KOPT-K1 (cell line): ENCODE results near the gene ACSS3.
"Not testable (repeated sequence)": the region's sequence is repeated elsewhere in the genome, so short reads cannot be mapped to it uniquely, and the experiment has no call there.

Source experiments
- H3K27ac ChIP-seq: fragments of 200-600 bp; sonication (generic); 2 replicates; pipeline ENCODE4 v1.5.1; 2016; ENCODE audit warnings: antibody characterized with exemption, mild to moderate bottlenecking, low read depth, low read length; ENCODE audit not compliant: poor library complexity, severe bottlenecking
- H3K36me3 ChIP-seq: fragments of 200-600 bp; sonication (generic); 2 replicates; pipeline ENCODE4 v1.5.1; 2017; ENCODE audit warnings: antibody characterized with exemption, mild to moderate bottlenecking, low read length, moderate library complexity; ENCODE audit not compliant: insufficient read depth
- H3K9me3 ChIP-seq: fragments of 200-600 bp; sonication (generic); 2 replicates; pipeline ENCODE4 v1.5.1; 2017; ENCODE audit warnings: antibody characterized with exemption, low read length, mild to moderate bottlenecking; ENCODE audit not compliant: insufficient read depth, poor library complexity, severe bottlenecking

ACSS3 gene, protein sequence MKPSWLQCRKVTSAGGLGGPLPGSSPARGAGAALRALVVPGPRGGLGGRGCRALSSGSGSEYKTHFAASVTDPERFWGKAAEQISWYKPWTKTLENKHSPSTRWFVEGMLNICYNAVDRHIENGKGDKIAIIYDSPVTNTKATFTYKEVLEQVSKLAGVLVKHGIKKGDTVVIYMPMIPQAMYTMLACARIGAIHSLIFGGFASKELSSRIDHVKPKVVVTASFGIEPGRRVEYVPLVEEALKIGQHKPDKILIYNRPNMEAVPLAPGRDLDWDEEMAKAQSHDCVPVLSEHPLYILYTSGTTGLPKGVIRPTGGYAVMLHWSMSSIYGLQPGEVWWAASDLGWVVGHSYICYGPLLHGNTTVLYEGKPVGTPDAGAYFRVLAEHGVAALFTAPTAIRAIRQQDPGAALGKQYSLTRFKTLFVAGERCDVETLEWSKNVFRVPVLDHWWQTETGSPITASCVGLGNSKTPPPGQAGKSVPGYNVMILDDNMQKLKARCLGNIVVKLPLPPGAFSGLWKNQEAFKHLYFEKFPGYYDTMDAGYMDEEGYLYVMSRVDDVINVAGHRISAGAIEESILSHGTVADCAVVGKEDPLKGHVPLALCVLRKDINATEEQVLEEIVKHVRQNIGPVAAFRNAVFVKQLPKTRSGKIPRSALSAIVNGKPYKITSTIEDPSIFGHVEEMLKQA

GRCh38 chr12:81077686-81078441 is at the start of gene ACSS3:
Gene ACSS3 (plus strand): TSS chr12:81078079. CDS start chr12:81078121, 42 bp downstream.
- Histone ChIP-seq H3K9me3 (no peaks in the 10 kb centered on the region), H3K36me3 (no peaks in the 10 kb centered on the region), H3K27ac (no peak within 1 kb of the TSS)

GRCh38 chr12:81034926-81035325 is 43.0 kb upstream of the ACSS3 start:
- H3K36me3 ChIP-seq, result no peaks in the 10 kb centered on the region
- no peak overlapping the region for H3K27ac ChIP-seq
- no peaks in the 10 kb centered on the region for H3K9me3 ChIP-seq

DNA sequence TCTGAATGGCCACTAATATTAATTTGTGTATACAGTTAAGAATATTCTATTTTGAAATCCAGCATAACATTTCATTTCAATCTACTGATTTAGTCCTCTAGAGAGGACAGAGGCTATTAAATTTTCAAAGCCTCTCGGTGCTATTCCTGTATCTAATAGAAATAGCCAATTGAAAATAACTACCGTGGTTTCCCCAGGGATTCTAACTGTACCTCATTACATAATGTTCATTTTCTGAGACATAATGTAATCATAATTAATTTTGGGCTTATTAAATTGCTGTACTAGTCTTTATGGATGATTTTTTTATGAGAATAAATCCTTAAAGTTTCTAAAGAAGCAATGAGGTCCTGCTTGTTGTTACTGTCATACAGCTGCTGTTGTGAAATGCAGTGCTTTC is 38.6 kb upstream of the ACSS3 start:
- H3K36me3 ChIP-seq, result no peaks in the 10 kb centered on the region
- H3K27ac ChIP-seq, result no peak overlapping the region
- H3K9me3 ChIP-seq, result no peaks in the 10 kb centered on the region

GRCh38 chr12:81043979-81044740 is 33.7 kb upstream of the ACSS3 start:
- Histone ChIP-seq H3K36me3 (no peaks in the 10 kb centered on the region), H3K9me3 (no peaks in the 10 kb centered on the region), H3K27ac (no peak overlapping the region)

GRCh38 chr12:81064971-81065370 is 12.9 kb upstream of the ACSS3 start:
- H3K36me3 ChIP-seq, result not testable (repeated sequence)

GRCh38 chr12:81070846-81071245 is 7.0 kb upstream of the ACSS3 start:
- Histone ChIP-seq H3K27ac (no peak overlapping the region), H3K36me3 (no peaks in the 10 kb centered on the region), H3K9me3 (no peaks in the 10 kb centered on the region)

More at GRCh38 chr12:81064971-81065370, 12.9 kb upstream of the ACSS3 start:
- not testable (repeated sequence) for H3K9me3 ChIP-seq, H3K27ac ChIP-seq

- H3K9me3 ChIP-seq, result no peaks in the 10 kb centered on the region
- H3K36me3 ChIP-seq, result no peaks in the 10 kb centered on the region
- H3K27ac ChIP-seq, result no peak overlapping the region
These were observed 2.3 kb upstream of the ACSS3 start for GRCh38 chr12:81075539-81075938.

GRCh38 chr12:81077329-81077685 is 572 bp upstream of the ACSS3 start:
- no peak overlapping the region for H3K27ac ChIP-seq
- no peaks in the 10 kb centered on the region for H3K36me3 ChIP-seq
- no peaks in the 10 kb centered on the region for H3K9me3 ChIP-seq

DNA sequence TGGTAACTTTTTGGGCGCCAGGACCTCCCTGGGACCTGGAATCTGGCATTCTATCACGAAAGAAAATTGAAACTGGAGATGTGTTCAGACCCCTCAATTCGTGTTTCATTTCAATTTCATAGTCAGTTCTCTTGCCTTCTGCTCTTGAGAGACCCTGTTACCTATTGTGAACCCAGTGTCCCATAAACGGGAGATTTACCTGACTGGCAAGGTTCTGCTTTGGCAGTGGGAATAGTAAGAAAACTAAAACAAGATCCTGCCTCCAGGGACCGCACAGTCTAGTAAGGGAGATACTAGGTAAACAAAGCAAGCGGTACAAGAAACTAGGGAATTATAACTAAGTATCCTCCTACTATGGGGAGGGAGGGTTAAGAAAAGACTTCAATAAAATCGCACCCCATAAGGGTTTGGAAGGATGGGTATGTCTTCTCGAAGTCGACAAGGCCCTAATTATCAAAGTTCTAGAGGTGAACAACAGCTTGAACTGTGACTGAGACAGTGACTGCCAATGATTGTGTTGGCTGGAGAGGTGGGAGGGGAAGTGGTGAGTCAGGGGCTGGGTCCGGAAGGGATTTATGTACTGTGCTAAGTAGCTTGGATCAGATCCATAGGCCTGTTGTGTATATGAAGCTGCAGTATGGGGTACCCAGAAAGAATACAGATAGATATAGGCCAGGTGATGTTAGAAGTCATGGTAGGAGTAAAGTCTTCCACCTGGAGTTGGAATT is 754 bp downstream of the ACSS3 start:
- Histone ChIP-seq H3K27ac (no peak overlapping the region), H3K36me3 (no peaks in the 10 kb centered on the region), H3K9me3 (no peaks in the 10 kb centered on the region)

- Histone ChIP-seq H3K27ac (no peak overlapping the region), H3K36me3 (no peaks in the 10 kb centered on the region), H3K9me3 (no peaks in the 10 kb centered on the region)
These were observed 1.6 kb downstream of the ACSS3 start for GRCh38 chr12:81079280-81080076.

DNA sequence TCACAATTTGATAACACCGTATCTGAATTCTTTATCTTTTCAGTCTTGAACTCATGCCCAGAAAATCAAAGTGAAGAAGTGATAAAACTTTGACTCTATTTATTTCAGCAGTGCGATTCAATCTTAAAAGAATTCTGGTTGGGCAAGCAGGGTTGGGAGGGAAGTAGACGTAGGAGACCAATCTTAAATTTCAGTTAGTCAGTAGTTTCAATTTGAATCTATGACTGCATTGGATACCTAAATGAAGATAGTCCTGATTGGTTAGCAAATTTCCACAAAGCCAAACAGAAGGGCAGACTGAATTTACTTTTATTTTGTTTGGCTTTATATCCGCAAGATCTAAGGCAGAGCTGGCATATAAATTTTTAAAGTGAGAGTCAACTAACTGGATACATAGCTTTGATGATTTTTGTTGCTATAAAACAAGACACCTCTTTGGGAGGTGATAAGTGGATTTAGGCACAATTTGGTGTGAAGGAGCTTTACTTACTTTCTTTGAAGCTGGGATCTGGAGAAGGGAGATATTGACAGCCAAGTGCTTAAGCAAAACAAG is 2.6 kb downstream of the ACSS3 start:
- Histone ChIP-seq H3K36me3 (no peaks in the 10 kb centered on the region), H3K27ac (no peak overlapping the region), H3K9me3 (no peaks in the 10 kb centered on the region)

DNA sequence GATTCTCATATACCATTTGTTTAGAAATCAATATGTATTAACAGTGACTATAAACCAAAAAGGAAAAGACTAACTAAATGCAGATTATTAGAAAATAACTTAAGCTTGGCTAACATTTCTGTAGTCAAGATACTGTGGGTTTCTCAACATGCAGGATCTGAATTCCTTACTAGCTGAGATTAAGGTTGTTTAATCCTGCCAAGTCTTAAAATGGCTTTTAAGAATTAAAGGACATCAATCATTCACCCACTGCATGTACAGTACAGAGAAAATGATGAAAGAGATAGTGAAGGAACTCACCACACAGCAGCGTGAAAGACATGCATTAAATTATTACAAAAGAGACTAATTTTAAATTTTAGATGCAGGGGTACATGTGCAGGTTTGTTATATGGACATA is 3.8 kb downstream of the ACSS3 start:
- H3K9me3 ChIP-seq, result no peaks in the 10 kb centered on the region
- no peak overlapping the region for H3K27ac ChIP-seq
- no peaks in the 10 kb centered on the region for H3K36me3 ChIP-seq

DNA sequence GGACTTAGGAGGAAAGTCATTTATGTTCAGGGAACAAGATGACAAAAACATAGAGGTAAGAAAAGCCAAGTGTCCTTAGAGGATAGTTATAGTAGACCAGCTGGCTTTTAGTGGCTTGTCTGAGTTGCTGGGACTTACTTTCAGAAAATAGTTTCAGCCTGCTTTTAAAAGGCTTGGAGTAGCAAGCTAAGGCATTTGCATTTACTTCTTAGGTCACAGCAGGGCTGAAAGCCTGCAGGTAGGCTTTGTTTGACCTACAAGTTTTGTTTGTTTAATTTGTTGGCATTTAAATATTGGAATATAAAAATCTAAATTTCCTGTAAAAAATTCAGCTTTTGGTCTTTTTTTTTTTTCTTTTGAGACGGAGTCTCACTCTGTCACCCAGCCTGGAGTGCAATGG is 5.1 kb downstream of the ACSS3 start:
- H3K27ac ChIP-seq, result no peak overlapping the region
- H3K9me3 ChIP-seq, result no peaks in the 10 kb centered on the region

More for the DNA sequence above, 5.1 kb downstream of the ACSS3 start:
- no peaks in the 10 kb centered on the region for H3K36me3 ChIP-seq
